HEK293 (cell line): ENCODE measurements around the gene CCND3.

Experiments
- CTCF ChIA-PET: fragments of 350-600 bp; formaldehyde crosslinking; extraction: SDS; loops from one replicate; lab custom pipeline; 2021; ENCODE audit warnings: antibody characterized with exemption; lab: Yijun Ruan, JAX
- POLR2A ChIA-PET: fragments of 300-600 bp; formaldehyde crosslinking; extraction: SDS; loops from one replicate; lab custom pipeline; 2020; ENCODE audit warnings: antibody characterized with exemption, inconsistent platforms; lab: Yijun Ruan, JAX
- H3K27ac ChIP-seq: fragments of 200-500 bp; sonication (Bioruptor generic); 2 replicates; pipeline ENCODE4 v1.5.1; 2014; ENCODE audit warnings: low read depth, low read length, control low read depth, inconsistent platforms; ENCODE audit errors: extremely low read depth
- H3K36me3 ChIP-seq, 2 experiments: fragments of 200-500 bp in 1 of 2; sonication (Bioruptor generic) in 1 of 2; 1 replicate in 1 of 2; 2 replicates in 1 of 2; pipeline ENCODE4 v1.5.1; 2014 to 2017; ENCODE audit warnings: inconsistent platforms in 2 of 2, low read length in 2 of 2; ENCODE audit not compliant: control insufficient read depth in 2 of 2, insufficient read depth in 1 of 2
- H3K4me1 ChIP-seq: fragments of 200-500 bp; sonication (Bioruptor generic); 2 replicates; pipeline ENCODE4 v1.5.1; 2014; ENCODE audit warnings: mild to moderate bottlenecking, low read length, inconsistent platforms; ENCODE audit not compliant: control insufficient read depth, insufficient read depth
- H3K4me3 ChIP-seq: 2 replicates; pipeline ENCODE4 v1.5.1; 2011; ENCODE audit warnings: low read depth, mild to moderate bottlenecking, control low read depth, low read length, moderate library complexity
- H3K9me3 ChIP-seq: fragments of 200-500 bp; sonication (Bioruptor generic); 2 replicates; pipeline ENCODE4 v1.5.1; 2014; ENCODE audit warnings: low read depth, low read length, inconsistent platforms; ENCODE audit not compliant: control insufficient read depth, insufficient read depth
- CTCF ChIP-seq: fragments of 450-650 bp; formaldehyde crosslinking; IDR thresholded peaks from 2 replicates; pipeline ENCODE4 v1.5.1; 2016; ENCODE audit warnings: missing biosample characterization, missing genetic modification characterization
- EGR2 ChIP-seq: fragments of 450-650 bp; formaldehyde crosslinking; IDR thresholded peaks from 2 replicates; pipeline ENCODE4 v1.5.1; 2016; ENCODE audit warnings: low read depth, missing biosample characterization, missing genetic modification characterization
- GFI1B ChIP-seq: fragments of 450-650 bp; formaldehyde crosslinking; IDR thresholded peaks from 2 replicates; pipeline ENCODE4 v1.5.1; 2016; ENCODE audit warnings: missing biosample characterization, missing genetic modification characterization
- IKZF3 ChIP-seq: fragments of 450-650 bp; IDR thresholded peaks from 2 replicates; pipeline ENCODE4 v1.5.0; 2018; ENCODE audit warnings: missing biosample characterization, mild to moderate bottlenecking, missing genetic modification characterization, moderate library complexity
- INSM2 ChIP-seq: fragments of 450-650 bp; formaldehyde crosslinking; IDR thresholded peaks from 2 replicates; pipeline ENCODE4 v1.5.1; 2016; ENCODE audit warnings: missing biosample characterization, missing genetic modification characterization
- KLF7 ChIP-seq: fragments of 450-650 bp; formaldehyde crosslinking; IDR thresholded peaks from 2 replicates; pipeline ENCODE4 v1.5.1; 2016; ENCODE audit warnings: missing biosample characterization, missing genetic modification characterization, borderline replicate concordance
- KLF9 ChIP-seq: fragments of 450-650 bp; formaldehyde crosslinking; IDR thresholded peaks from 2 replicates; pipeline ENCODE4 v1.5.1; 2016; ENCODE audit warnings: missing biosample characterization, missing genetic modification characterization, low read depth
- MYNN ChIP-seq: fragments of 450-650 bp; formaldehyde crosslinking; IDR thresholded peaks from 2 replicates; pipeline ENCODE4 v1.5.1; 2016; ENCODE audit warnings: missing biosample characterization, missing genetic modification characterization, borderline replicate concordance
- REST ChIP-seq: fragments of 450-650 bp; formaldehyde crosslinking; IDR thresholded peaks from 2 replicates; pipeline ENCODE4 v1.5.1; 2016; ENCODE audit warnings: missing biosample characterization, missing genetic modification characterization
- TCF7L2 ChIP-seq: IDR thresholded peaks from 2 replicates; pipeline ENCODE4 v1.6.1; 2011; ENCODE audit warnings: low read depth, mild to moderate bottlenecking, inconsistent platforms, low read length, moderate library complexity, borderline replicate concordance
- ZBTB17 ChIP-seq: fragments of 450-650 bp; formaldehyde crosslinking; IDR thresholded peaks from 2 replicates; pipeline ENCODE4 v1.5.1; 2016; ENCODE audit warnings: missing biosample characterization, missing genetic modification characterization
- ZNF211 ChIP-seq: fragments of 450-650 bp; formaldehyde crosslinking; IDR thresholded peaks from 2 replicates; pipeline ENCODE4 v1.5.1; 2016; ENCODE audit warnings: low read depth, missing biosample characterization, missing genetic modification characterization
- ZNF23 ChIP-seq: fragments of 450-650 bp; formaldehyde crosslinking; IDR thresholded peaks from 2 replicates; pipeline ENCODE4 v1.5.1; 2016; ENCODE audit warnings: missing biosample characterization, missing genetic modification characterization, borderline replicate concordance
- ZNF37A ChIP-seq: fragments of 450-650 bp; IDR thresholded peaks from 2 replicates; pipeline ENCODE4 v1.5.1; 2018; ENCODE audit warnings: missing biosample characterization, missing genetic modification characterization
- ZNF394 ChIP-seq: fragments of 450-650 bp; formaldehyde crosslinking; IDR thresholded peaks from 2 replicates; pipeline ENCODE4 v1.5.1; 2016; ENCODE audit warnings: missing biosample characterization, missing genetic modification characterization, mild to moderate bottlenecking, moderate library complexity, borderline replicate concordance
- ZNF600 ChIP-seq: fragments of 450-650 bp; formaldehyde crosslinking; IDR thresholded peaks from 2 replicates; pipeline ENCODE4 v1.5.1; 2016; ENCODE audit warnings: missing biosample characterization, missing genetic modification characterization
- ZNF654 ChIP-seq: fragments of 450-650 bp; formaldehyde crosslinking; IDR thresholded peaks from 2 replicates; pipeline ENCODE4 v1.5.1; 2016; ENCODE audit warnings: low read depth, missing biosample characterization, missing genetic modification characterization
- ZNF660 ChIP-seq: fragments of 450-650 bp; IDR thresholded peaks from 2 replicates; pipeline ENCODE4 v1.5.1; 2018; ENCODE audit warnings: missing biosample characterization, mild to moderate bottlenecking, missing genetic modification characterization
- TF ChIP-seq, protein P1 (sequence below): sonication (generic); formaldehyde crosslinking; IDR thresholded peaks from 2 replicates; pipeline ENCODE4 v1.8.1; 2022; ENCODE audit warnings: mild to moderate bottlenecking, moderate library complexity, missing genetic modification reagents
- TF ChIP-seq, protein P2 (sequence below): fragments of 450-650 bp; formaldehyde crosslinking; IDR thresholded peaks from 2 replicates; pipeline ENCODE4 v1.5.1; 2016; ENCODE audit warnings: missing biosample characterization, missing genetic modification characterization
- TF ChIP-seq, protein P3 (sequence below): fragments of 450-650 bp; formaldehyde crosslinking; IDR thresholded peaks from 2 replicates; pipeline ENCODE4 v1.5.1; 2017; ENCODE audit warnings: missing biosample characterization, missing genetic modification characterization

CCND3 gene

DNA sequence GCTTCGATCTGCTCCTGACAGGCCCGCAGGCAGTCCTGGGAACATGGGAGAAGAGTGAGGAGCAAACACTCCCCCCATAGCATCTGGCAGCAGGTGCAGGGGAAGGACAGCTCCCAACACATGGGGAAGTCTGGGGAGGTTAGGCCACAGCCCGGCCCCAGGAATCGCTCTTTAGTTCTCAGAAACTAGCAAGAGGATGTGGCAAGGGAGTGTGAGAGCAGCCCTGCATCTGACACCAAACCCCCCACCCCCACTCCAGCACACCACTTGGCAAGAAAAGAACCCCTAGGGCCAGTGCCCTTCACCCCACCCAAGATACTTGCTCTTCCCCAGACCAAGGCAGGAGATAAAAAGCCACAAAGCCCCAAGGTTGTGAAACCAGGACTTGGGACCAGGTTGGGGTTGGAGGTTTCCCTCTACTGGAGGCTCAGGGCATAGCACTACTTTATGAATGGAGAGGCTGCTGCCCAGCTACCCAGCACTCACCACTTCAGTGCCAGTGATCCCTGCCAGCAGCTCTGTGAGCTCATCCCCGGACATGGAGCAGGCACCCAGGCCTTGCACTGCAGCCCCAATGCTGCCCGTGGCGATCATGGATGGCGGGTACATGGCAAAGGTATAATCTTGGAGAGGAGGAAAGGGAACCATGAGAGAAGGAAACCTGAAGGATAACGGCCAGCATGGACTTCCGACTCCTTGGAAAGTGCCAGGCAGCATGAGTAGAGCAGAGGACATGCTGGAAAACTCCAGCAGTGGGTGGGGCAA lies 5.4 kb downstream of the CCND3 start:
- H3K27ac ChIP-seq, result no peak overlapping the region
- no peaks in the 10 kb centered on the region for H3K9me3 ChIP-seq
- H3K36me3 ChIP-seq, result peaks cover 10 to 72% of the 10 kb centered on the region in 2 experiments
- POLR2A ChIA-PET, result interaction anchor here (0.9 to 3.2 kb wide), 5 partner anchors 15 to 149 kb away, joined by 3 to 20 read pairs (median 3); partner anchors contain the start of genes BYSL, MED20 and TOMM6
- CTCF ChIA-PET, result interaction anchor here (0.5 to 13.4 kb wide), 19 partner anchors 11 to 981 kb away, joined by 3 to 160 read pairs (median 3); partner anchors contain the start of genes BYSL, MED20 and TOMM6
- H3K4me1 ChIP-seq, result peaks cover 20% of the 10 kb centered on the region
- no peak overlapping the region for H3K4me3 ChIP-seq
- TF ChIP-seq KLF9, result no peak
- TF ChIP-seq, protein P1, sequence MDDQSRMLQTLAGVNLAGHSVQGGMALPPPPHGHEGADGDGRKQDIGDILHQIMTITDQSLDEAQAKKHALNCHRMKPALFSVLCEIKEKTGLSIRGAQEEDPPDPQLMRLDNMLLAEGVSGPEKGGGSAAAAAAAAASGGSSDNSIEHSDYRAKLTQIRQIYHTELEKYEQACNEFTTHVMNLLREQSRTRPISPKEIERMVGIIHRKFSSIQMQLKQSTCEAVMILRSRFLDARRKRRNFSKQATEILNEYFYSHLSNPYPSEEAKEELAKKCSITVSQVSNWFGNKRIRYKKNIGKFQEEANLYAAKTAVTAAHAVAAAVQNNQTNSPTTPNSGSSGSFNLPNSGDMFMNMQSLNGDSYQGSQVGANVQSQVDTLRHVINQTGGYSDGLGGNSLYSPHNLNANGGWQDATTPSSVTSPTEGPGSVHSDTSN, result no peak
- TF ChIP-seq ZNF211 (tag by site-specific recombination), result no peak
- TF ChIP-seq ZNF37A (tag by site-specific recombination), result no peak
- peak; percentile 56; the same call in 1 of the 2 replicates for TF ChIP-seq CTCF
- TF ChIP-seq ZNF660, result peak; percentile 41; the same call in 1 of the 2 replicates
- TF ChIP-seq ZNF23, result no peak
- TF ChIP-seq ZNF394 (tag by site-specific recombination), result no peak
- TF ChIP-seq GFI1B (tag by site-specific recombination), result no peak
- TF ChIP-seq, protein P2, sequence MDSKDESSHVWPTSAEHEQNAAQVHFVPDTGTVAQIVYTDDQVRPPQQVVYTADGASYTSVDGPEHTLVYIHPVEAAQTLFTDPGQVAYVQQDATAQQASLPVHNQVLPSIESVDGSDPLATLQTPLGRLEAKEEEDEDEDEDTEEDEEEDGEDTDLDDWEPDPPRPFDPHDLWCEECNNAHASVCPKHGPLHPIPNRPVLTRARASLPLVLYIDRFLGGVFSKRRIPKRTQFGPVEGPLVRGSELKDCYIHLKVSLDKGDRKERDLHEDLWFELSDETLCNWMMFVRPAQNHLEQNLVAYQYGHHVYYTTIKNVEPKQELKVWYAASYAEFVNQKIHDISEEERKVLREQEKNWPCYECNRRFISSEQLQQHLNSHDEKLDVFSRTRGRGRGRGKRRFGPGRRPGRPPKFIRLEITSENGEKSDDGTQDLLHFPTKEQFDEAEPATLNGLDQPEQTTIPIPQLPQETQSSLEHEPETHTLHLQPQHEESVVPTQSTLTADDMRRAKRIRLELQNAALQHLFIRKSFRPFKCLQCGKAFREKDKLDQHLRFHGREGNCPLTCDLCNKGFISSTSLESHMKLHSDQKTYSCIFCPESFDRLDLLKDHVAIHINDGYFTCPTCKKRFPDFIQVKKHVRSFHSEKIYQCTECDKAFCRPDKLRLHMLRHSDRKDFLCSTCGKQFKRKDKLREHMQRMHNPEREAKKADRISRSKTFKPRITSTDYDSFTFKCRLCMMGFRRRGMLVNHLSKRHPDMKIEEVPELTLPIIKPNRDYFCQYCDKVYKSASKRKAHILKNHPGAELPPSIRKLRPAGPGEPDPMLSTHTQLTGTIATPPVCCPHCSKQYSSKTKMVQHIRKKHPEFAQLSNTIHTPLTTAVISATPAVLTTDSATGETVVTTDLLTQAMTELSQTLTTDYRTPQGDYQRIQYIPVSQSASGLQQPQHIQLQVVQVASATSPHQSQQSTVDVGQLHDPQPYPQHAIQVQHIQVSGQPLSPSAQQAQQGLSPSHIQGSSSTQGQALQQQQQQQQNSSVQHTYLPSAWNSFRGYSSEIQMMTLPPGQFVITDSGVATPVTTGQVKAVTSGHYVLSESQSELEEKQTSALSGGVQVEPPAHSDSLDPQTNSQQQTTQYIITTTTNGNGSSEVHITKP, result peak; percentile 84
- TF ChIP-seq IKZF3 (tag by site-specific recombination), result 0 out of 2 replicates have a peak, but pooled peaks have one; percentile 12
- peak; percentile 45 for TF ChIP-seq ZNF654
- TF ChIP-seq KLF7 (tag by site-specific recombination), result no peak
- TF ChIP-seq, protein P3, sequence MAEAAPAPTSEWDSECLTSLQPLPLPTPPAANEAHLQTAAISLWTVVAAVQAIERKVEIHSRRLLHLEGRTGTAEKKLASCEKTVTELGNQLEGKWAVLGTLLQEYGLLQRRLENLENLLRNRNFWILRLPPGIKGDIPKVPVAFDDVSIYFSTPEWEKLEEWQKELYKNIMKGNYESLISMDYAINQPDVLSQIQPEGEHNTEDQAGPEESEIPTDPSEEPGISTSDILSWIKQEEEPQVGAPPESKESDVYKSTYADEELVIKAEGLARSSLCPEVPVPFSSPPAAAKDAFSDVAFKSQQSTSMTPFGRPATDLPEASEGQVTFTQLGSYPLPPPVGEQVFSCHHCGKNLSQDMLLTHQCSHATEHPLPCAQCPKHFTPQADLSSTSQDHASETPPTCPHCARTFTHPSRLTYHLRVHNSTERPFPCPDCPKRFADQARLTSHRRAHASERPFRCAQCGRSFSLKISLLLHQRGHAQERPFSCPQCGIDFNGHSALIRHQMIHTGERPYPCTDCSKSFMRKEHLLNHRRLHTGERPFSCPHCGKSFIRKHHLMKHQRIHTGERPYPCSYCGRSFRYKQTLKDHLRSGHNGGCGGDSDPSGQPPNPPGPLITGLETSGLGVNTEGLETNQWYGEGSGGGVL (tag by site-specific recombination), result 0 out of 2 replicates have a peak, but pooled peaks have one; percentile 9
- TF ChIP-seq EGR2 (tag by site-specific recombination), result no peak
- peak; percentile 27; the same call in 1 of the 2 replicates for TF ChIP-seq ZNF600 (tag by site-specific recombination)
- TF ChIP-seq TCF7L2, result no peak
- TF ChIP-seq MYNN (tag by site-specific recombination), result no peak
- peak; percentile 88 for TF ChIP-seq ZBTB17 (tag by site-specific recombination)
- TF ChIP-seq REST (tag by site-specific recombination), result peak; percentile 37; the same call in 1 of the 2 replicates
- no peak for TF ChIP-seq INSM2 (tag by site-specific recombination)
